DLD1 (cell line): ENCODE results near the gene NOL11.
"Not testable (repeated sequence)": the region's sequence is repeated elsewhere in the genome, so short reads cannot be mapped to it uniquely, and the experiment has no call there.

Experiments used
- in situ Hi-C: cut with HindIII; loops from 2 replicates; pipeline ENCODE4 v1.10.0; 2017; ENCODE audit warnings: low sequenced_read_pairs

Gene NOL11

GRCh38 chr17:67707442-67707841 is 10.3 kb upstream of the NOL11 start:
- in situ Hi-C loops, result no loop called here

DNA sequence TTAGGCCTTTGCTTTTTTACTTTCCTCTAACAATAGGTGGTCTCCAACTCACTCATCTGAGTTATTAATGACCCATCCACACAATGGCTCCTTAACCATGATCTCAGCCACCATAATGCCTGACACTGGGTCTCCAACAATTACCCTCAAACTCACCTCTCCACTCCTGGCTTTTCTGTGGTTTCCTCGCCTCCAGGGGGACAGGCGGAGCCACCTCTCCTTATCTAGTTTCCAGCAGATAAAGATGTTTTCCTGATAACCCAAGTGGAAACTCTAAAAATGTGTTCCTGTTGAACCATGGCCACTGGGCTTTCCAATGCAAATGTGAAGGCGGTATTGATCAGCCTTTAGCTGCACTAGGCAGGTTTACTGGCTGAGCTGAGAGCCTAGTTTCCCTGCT is 9.4 kb upstream of the NOL11 start:
- in situ Hi-C loops, result no loop called here

- in situ Hi-C loops, result no loop called here
These were observed 5.8 kb upstream of the NOL11 start for GRCh38 chr17:67711916-67712315.

- in situ Hi-C loops, result no loop called here
These were observed 5.4 kb upstream of the NOL11 start for GRCh38 chr17:67712375-67712774.

- in situ Hi-C loops, result no loop called here
These were observed 4.6 kb upstream of the NOL11 start for GRCh38 chr17:67713169-67713568.

GRCh38 chr17:67716405-67716798 is 1.3 kb upstream of the NOL11 start:
- in situ Hi-C loops, result no loop called here

DNA sequence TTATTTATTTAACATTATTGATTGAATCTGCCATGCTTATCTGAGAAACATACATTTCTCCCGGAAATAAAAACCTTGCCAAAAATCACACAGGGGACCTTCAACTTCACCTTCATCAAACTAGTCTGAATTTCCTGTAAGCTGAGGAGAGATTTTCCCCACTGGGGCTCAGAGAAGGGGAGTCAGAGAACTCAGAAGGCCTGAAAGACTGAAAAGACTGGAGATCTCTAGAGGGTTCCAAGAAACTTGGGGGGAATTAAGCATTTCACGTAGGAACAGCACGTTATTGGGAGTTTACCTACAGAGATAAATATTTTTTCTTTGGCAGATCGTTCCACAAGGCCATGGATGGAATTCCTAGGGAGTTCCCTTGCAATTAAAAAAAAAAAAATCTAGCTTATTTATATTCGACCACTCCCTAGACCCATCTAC is 528 bp upstream of the NOL11 start:
- in situ Hi-C loops, result no loop called here

DNA sequence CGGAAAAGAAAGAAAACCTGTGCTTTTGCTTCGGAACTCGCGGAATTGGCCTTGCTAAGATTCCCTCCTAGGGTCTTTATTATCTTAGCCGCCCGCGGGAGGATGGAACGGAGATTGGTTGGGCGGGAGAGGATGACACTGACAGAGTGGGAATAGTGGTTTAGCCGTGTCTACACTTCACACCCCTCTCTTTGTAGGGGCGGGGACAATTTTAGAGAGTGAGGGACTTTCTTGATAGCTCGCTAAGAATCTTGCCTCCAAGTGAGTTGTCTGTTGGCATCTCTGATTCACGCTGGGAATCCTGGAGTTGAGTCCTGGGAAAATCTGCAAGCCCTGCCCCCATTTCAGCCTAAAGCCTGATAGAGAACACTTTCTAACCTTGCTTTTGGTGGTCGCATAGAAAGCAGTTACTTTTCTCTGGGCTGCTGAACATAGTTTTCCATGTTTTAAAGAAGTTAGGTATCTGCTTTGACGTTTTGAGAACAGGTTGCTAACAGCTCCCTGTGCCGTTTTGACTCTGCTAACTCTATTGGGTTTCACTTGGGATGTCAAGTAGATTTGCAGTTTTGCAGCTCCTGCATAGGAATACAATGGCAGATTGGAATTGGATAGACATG is 697 bp downstream of the NOL11 start:
- in situ Hi-C loops, result no loop called here

- in situ Hi-C loops, result no loop called here
These were observed 7.6 kb downstream of the NOL11 start for GRCh38 chr17:67725373-67725791.

DNA sequence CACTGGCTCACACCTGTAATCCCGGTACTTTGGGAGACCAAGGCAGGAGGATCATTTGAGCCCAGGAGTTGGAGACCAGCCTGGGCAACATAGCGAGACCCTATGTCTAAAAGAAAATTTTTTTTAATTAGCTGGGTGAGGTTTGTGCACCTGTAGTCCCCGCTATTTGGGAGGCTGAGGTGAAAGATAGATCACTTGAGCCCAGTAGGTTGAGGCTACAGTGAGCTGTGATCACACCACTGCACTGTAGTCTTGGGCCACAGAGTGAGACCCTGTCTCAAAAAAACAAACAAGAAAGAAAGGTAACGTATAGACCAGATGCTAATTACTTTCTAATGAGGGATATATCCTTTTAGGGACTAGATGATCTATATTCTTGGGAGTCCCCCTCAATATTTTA is 8.1 kb downstream of the NOL11 start:
- in situ Hi-C loops, result no loop called here

- in situ Hi-C loops, result not testable (repeated sequence)
These were observed 9.7 kb downstream of the NOL11 start for GRCh38 chr17:67727152-67728039.

- in situ Hi-C loops, result no loop called here
These were observed 12.2 kb downstream of the NOL11 start for GRCh38 chr17:67729903-67730302.

- in situ Hi-C loops, result no loop called here
These were observed 13.0 kb downstream of the NOL11 start for GRCh38 chr17:67730731-67731130.

DNA sequence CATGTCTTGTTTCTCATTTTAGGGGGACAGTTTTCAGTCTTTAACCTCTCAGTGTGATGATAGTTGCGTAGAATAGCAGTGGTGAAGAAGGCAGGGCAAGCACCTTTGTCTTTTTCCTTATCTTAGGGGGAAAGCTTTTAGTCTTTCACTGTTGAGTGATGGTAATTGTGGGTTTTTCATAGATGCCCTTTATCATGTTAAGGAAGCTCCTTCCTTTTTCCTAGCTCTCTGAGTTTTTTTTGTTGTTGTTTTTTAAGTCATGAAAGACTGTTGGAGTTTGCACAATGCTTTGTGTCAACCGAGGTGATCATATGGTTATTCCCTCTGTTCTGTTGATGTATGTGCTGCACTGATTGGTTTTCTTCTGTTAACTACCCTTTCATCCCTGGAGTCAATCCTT is 15.7 kb downstream of the NOL11 start:
- in situ Hi-C loops, result no loop called here

DNA sequence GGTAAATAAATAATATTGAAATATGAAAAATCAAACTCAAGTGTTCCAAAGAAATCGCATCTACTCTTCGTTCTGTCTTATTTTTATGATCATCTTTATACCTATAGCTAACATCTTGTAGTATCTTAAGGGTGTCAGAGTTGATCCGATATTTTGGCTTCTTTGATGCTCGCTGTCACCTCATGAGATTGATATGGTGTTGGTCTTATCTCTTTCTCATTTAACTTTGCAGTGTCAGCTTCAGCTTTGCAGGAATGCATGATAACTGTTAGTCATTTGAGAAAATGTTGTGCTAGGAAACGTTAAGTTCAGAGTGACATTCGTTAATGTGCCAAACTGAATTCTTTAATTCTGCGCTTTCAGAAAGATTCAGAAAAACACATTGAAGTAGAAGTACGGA is 19.4 kb downstream of the NOL11 start:
- in situ Hi-C loops, result no loop called here

- in situ Hi-C loops, result no loop called here
These were observed 24.3 kb downstream of the NOL11 start for GRCh38 chr17:67742025-67742424.

GRCh38 chr17:67746704-67747571 is 29.2 kb downstream of the NOL11 start:
- in situ Hi-C loops, result no loop called here

GRCh38 chr17:67747681-67748235 is 30.0 kb downstream of the NOL11 start:
- in situ Hi-C loops, result no loop called here

- in situ Hi-C loops, result no loop called here
These were observed 32.3 kb downstream of the NOL11 start for GRCh38 chr17:67750067-67750466.

DNA sequence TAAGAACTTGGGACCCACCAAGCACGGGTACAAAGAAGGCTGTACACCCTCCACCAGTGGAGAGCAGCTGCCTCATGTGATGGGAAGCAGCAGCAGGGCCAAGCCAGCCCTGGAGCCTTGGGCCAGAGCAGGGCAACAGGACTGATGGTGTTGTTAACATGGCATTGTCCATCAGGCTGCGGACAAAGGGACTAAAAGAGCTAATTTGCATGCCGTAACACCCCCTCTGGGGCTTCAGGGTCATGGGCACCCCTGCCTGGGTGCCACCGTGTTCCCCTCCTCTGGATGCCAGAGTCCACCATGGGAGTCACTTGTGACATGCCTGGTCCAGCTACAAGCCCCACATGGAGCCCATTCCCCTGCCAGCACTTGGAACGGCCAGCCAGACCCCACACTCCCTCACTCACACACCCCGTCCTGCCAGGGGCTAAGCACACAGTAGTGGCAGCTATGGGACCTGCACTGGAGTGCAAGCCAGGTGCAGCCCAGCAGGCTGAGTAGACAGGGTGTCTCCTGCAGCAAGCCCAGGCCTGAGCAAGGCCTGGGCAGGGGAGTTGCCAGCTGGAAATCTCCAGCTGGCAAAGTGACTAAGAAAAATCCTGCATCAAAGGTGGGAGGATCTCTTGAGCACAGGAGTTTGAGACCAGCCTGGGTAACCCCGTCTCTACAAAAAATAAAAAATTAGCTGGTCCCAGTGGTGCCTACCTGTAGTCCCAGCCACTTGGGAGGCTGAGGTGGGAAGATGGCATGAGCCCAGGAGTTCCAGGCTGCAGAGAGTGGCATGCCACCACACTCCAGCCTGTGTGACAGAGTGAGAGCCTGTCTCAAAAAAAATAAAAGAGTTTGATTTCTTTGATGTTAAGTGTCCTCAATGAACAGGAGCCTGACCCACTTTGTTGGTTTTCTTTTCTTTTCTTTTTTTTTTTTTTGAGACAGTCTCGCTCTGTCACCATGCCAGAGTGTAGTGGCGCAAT is 33.7 kb downstream of the NOL11 start:
- in situ Hi-C loops, result no loop called here
